Eye (tissue), 1 donor: ENCODE results near the gene SLX4IP.

Source experiments
- DNase-seq: peaks from one replicate; pipeline ENCODE4 v3.0.0-alpha.2; 2015

The SLX4IP gene

GRCh38 chr20:10639077-10639736, 204.1 kb downstream of the SLX4IP start:
- no peak for DNase-seq

DNA sequence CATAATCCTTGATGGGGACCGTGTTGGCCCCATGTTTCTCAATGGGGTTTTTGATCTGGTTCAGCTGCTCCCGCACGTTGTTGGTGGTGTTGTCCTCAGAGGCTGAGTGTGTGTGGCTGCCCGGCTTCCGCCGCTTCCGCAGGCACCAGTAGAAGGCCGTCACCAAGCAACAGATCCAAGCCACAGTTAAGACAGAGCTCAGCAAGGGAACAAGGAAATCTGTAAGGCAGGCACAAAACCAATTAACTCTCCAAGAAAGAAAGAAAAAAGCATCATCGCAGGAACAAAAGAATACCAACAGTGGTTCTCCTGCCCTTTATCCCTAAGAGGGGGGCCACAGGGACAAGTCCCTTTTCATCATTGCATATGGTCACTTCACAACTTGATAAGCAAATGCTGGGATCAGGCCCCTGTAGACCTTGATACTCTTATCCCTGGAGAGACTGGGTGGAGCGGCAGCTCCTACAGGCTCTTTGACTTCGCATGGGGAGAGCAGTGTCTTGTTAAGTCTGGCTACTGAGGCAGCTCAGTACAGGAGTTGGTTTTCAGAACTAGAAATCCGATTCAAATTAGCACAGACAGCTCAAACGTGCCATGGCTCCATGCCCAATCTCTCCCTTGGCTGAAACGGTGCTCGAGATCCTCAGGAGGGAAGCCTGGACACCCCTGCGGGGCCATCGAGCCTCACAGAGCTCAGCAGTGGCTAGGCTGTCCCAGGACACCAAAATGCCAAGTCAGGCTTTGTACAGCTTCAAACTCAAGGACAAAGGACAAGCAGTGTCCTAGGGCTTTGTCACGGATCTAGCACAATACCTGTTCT, 204.8 kb downstream of the SLX4IP start:
- DNase-seq, result peak; percentile 82

GRCh38 chr20:10640897-10641296, 205.8 kb downstream of the SLX4IP start:
- no peak for DNase-seq

DNA sequence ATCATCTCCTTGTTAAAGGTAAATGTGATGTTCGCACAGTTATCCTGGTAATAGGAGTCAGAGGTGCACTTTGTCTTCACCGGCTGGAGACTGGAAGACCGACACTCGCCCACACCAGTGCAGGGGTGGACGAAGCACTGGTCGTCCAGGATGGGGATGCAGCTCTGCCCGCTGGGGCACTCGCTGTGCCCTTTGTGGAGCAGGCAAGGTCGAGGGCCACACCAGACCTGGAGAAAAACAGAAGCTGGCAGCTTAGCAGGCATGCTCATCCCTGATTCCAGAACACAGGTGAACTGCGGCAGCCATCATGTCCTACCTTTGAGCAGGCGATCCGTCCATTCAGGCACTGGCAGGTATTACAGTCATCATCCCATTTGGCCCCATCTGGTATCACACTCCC, 206.4 kb downstream of the SLX4IP start:
- no peak for DNase-seq

GRCh38 chr20:10641893-10642292, 206.8 kb downstream of the SLX4IP start:
- DNase-seq, result no peak

DNA sequence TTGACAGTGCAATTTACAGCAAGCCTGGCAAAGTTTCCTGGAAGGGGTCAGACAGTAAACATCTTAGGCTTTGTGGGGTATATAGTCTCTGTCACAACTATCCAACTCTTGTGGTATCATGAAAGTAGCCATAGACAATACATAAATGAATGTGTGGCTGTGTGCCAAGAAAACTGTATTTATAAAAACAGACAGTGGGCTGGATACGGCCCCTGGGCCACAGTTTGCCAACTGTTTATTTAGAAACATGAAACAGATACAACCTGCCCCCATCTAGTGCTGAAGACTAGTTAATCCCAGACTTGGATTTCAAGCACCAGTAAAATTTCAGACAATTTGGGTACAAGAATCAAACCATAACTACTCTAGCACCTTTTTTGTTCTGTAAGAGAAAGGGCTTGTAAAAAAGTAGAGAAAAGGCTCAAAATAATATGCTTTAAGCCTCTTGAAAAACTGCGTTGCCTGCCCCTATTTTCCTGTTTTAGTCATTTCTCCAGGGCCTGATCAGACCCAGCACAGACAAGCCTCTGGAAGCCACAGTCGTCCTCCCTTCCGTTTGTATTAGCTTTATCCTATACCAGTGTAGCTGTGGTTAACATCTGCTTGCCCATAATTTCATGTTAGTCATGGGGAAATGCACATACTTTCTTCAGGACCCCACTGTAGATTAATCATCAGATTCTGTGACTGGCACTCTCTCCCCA, 207.9 kb downstream of the SLX4IP start:
- DNase-seq, result no peak

- no peak for DNase-seq
Measured at GRCh38 chr20:10643560-10643873, 208.4 kb downstream of the SLX4IP start.

DNA sequence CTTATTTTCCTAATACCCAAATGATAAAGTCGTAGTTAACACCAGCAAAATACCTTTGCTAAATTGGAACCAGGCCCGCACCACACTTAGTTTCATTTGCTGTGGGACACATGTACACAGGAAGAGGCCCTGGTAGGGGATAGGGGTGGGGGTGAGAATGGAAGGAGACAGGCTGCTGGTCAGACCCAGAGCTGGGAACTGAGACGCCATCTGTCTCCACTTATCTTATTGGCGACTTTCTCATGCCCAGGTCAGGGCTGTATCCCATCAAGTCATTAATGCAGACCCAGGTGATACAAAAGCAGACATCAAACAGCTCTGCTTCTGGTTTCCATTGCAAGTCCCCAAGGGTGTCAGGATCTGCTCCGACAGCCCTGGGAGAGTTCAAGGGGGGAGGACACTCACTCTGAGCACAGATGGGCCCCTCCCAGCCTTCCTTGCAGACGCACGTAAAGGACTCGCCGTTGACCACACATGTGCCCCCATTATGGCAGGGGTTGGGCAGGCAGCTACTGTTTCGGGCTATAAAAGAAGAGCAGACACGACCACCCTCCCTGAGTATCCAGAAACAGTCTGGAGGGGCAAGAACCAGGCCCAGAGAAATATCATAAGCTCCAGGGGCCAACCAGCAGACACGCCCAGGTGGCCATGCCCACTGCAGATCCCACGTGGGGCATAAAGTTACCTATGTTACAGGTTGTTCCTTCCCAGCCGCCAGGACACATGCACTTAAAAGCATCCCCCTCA, 209.5 kb downstream of the SLX4IP start:
- no peak for DNase-seq

DNA sequence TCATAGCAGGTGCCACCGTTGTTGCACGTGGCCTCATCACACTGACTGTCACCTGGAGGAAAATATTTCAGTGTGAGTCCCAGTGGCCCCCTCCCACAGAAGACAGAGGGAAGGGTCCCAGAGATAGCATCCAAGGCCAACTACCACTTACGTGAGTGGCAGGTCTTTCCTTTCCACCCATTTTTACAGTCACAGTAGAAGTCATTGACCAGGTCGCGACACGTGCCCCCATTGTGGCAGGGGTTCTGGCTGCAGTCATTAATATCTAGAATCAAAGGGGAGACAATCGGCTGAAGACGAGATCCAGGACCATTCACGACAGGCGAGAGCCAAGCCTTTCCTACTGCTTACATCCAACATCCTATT, 210.1 kb downstream of the SLX4IP start:
- no peak for DNase-seq

- DNase-seq, result no peak
Measured at GRCh38 chr20:10646006-10646405, 210.9 kb downstream of the SLX4IP start.

- DNase-seq, result no peak
Measured at GRCh38 chr20:10646886-10647420, 211.8 kb downstream of the SLX4IP start.

DNA sequence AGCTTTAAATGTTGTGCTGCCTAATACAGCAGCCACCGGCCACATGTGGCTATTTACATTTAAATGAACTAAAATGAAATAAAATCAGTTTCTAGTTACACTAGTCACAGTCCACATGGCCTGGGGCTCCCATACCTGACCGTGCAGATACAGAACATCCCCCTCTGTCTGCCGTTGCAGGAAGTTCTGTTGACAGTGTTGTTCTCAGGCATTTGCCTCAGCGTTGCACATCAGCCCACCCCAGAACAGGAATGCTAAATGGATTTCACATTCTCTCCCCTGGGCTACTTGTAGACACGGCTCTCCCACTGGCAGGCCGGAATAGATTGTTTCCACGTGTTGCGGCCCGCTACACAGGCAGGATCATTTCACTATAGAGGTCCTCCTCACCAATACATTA, 212.4 kb downstream of the SLX4IP start:
- no peak for DNase-seq

DNA sequence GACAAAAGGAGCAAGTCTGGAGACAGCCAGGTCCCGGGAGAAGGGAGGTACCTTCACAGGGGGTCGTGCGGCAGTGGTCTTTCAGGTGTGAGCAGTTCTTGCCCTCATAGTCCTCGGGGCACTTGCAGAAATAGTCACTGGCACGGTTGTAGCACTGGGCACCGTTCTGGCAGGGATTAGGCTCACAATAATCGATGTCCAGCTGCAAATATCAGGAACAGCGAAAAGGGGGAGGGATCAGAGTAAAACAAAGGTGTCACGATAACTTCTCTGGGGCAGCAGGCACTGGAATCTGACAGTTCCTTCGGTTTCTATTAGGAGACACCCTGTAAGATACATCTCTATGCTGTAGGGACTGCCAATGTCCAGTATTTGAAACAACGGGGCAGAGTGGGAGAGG, 212.8 kb downstream of the SLX4IP start:
- no peak for DNase-seq

DNA sequence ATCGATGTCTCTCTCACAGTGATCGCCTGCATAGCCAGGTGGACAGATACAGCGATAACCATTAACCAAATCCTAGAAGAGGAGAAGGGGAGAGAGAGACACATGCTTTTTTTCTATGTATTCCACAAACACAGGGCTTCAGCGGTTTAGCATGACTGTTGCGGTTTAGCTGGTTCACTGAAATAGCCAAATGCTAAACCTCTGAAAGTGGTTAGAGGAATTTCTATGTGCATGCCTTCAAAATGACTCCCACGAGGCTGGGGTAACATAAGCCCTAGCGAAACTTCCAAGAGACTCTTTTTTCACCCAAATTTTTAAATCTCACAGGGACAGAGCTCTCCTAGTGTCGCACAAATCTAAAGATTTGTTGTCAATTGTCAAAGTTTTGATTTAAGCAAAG, 213.5 kb downstream of the SLX4IP start:
- DNase-seq, result no peak

GRCh38 chr20:10649080-10649796, 214.1 kb downstream of the SLX4IP start:
- no peak for DNase-seq

DNA sequence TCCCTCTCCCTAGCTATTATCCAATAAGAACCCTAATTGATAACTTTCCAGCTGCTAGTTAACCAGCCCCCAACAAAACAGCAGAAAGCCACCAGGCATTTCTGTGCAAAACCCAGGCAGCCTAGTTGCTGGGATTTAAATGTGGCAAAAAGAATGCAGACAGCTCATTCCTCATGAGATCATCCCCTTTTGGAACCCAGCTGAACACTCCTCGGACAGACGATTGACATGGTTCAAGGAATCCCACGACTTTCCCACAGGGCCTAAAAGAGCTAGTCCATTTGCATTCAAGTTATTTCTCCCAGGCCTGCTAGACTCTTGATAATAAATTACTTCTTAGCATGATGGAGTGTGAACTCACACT, 214.7 kb downstream of the SLX4IP start:
- no peak for DNase-seq

GRCh38 chr20:10651227-10651990, 216.3 kb downstream of the SLX4IP start:
- no peak for DNase-seq

DNA sequence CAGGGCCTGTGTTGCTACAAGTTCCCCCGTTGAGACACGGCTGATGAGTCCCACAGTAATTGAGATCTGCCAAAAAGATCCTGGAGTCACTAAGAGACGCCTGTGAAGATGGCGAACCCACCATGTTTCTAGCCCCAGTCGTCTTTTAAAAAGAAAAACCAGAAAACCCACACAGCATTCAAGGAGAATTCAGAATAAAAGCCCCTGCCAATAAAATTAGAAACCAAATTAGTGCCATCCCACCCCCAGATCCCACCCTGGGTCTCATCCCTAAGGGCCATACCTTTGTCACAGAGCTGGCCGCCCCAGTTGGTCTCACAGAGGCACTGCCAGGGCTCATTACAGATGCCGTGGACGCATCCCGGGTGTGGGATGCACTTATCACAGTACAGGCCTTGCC, 217.1 kb downstream of the SLX4IP start:
- no peak for DNase-seq

DNA sequence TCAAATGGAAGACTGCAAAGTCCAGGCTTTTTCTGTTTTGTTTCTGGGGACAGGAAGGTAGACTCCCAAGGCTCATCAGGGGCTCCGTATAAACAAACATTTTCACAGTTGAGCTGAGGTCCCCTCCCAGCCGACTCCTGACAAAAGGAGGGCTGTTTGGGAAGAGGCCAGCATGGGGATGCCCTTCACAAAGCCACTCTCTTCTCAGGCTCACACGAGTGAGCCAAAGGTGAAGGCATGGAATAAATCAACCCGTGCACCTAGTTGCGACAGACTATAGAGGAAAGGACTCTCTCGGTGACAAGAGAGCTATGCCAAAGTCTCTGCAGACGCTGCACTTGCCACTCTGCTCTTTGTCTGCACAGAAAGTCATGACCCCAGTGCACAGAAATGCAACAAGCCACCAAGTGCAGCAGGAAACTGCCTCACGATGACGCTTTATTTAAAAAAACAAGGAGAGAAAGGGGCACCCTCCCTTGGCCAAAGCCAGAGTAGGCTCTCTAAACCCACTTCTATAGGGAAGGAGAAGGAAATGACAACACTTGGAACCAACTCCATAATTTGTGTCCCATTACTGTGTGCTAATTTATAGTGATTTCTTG, 217.7 kb downstream of the SLX4IP start:
- no peak for DNase-seq

DNA sequence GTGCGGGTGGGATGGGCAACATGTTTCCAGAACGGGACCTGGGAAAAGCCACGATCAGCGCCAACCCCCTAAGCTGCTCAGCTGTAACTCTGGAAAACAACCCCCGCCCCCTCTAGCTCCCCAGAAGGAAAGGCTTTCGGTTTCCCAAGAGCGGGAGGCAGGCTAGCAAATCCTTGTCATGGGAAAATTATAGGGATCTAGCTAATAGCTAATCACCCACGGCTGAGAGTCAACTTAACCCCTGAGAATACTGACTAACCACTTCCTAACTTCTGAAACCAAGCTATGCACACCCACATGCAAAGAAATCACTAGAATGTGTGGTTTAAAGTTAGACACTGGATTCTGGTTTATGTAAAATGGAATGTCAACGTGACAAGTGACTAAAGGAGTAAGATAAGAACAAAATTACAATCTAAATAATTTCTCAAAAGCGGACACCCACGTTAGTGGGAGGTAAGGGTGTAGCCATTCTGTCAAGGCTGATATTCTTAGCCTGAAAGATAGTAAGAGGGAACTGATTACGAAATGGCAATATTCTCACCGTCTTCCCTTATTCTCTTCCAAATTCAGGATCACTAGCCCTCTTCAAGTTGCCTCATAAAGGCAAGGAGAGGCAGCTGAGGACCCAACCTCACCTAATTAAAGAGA, 218.6 kb downstream of the SLX4IP start:
- no peak for DNase-seq

- no peak for DNase-seq
Measured at GRCh38 chr20:10654250-10654610, 219.1 kb downstream of the SLX4IP start.
